Right lobe of liver (tissue), 4 donors: ENCODE measurements around the gene SP7.

Experiments
- CTCF ChIP-seq, 4 donors: fragments of 200-600 bp in 3 of 4; fragments of 450-650 bp in 1 of 4; IDR thresholded peaks; one replicate each; pipeline versions ENCODE4 v1.5.1 to v1.8.0; 2016 to 2022; ENCODE audit warnings: antibody characterized with exemption in 4 of 4, mild to moderate bottlenecking in 2 of 4
- POLR2A ChIP-seq: fragments of 450-650 bp; IDR thresholded peaks from one replicate; pipeline ENCODE4 v1.6.1; 2017; ENCODE audit warnings: antibody characterized with exemption, mild to moderate bottlenecking
- donor health status: DM: no; HTN: no; CAD: no.
- donor health status: DM: no; HTN: no; CAD: no.
- donor health status: DM: no; HTN: yes; CAD: no.

DNA sequence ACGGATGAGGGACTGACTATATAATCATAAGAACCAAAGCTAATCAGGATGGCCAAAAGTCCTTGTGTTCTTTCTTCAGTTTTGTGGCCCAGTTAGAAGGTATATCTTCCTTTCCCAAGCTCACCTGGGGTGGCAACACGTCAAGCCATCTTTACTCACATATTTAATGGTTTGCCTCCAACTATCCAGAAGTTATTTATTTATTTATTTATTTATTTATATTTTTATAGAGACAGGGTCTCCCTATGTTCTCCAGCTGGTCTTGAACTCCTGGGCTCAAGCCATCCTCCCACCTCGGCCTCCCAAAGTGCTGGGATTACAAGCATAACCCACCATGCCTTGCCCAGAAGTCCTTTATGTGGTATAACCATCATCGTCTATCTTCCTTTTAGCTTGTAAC, 11.8 kb upstream of the SP7 start:
- TF ChIP-seq CTCF (IDR thresholded peaks at IDR 0.05) (no peak), POLR2A (no peak)
